Neural crest cell (in vitro differentiated cells): ENCODE results near the gene GPC6. TPM values are rescaled to one million over a fixed set of nuclear protein-coding genes. Genes with fewer than 3 reads are reported as not detected.

Experiments used
- DNase-seq: peaks from one replicate; pipeline ENCODE4 v3.0.0; 2021; ENCODE audit warnings: low read depth, mixed read lengths, low spot score
- H3K27ac Mint-ChIP-seq: one replicate; pipeline ENCODE4 v1.8.0; 2021; ENCODE audit warnings: mild to moderate bottlenecking, mixed read lengths; ENCODE audit not compliant: unreplicated experiment
- H3K27me3 Mint-ChIP-seq: 2 replicates; pipeline ENCODE4 v1.8.0; 2021; ENCODE audit warnings: low read depth, mild to moderate bottlenecking, mixed read lengths
- H3K36me3 Mint-ChIP-seq: 2 replicates; pipeline ENCODE4 v1.8.0; 2021; ENCODE audit warnings: low read depth, mild to moderate bottlenecking, mixed read lengths
- H3K4me1 Mint-ChIP-seq: 2 replicates; pipeline ENCODE4 v1.8.0; 2021; ENCODE audit warnings: mixed read lengths
- H3K4me3 Mint-ChIP-seq: one replicate; pipeline ENCODE4 v1.8.0; 2021; ENCODE audit warnings: mild to moderate bottlenecking, mixed read lengths
- H3K9me3 Mint-ChIP-seq: 2 replicates; pipeline ENCODE4 v1.8.0; 2021; ENCODE audit warnings: mixed read lengths
- CTCF ChIP-seq: fragments of 200-600 bp; sonication (generic); conservative IDR thresholded peaks from 2 replicates; pipeline ENCODE4 v1.5.0; 2021; ENCODE audit warnings: antibody characterized with exemption, mild to moderate bottlenecking
- total RNA-seq: library from RNA; stranded (reverse); gene quantifications from 2 replicates; pipeline ENCODE4 v1.2.1, GENCODE V29; 2021

The GPC6 gene
- total RNA-seq, 1 donor from 2014 or later = 13.4 TPM

- no peaks in the 10 kb centered on the region for H3K36me3 Mint-ChIP-seq
- DNase-seq = no peak
- no peak for TF ChIP-seq CTCF
- peaks cover under 1% of the 10 kb centered on the region for H3K4me1 Mint-ChIP-seq
- H3K4me3 Mint-ChIP-seq = no peak overlapping the region
- H3K27me3 Mint-ChIP-seq = no peaks in the 10 kb centered on the region
- H3K27ac Mint-ChIP-seq = no peak overlapping the region
- no peaks in the 10 kb centered on the region for H3K9me3 Mint-ChIP-seq
Measured at GRCh38 chr13:94119360-94119936, 892.8 kb downstream of the GPC6 start.

GRCh38 chr13:94120878-94121277 is 894.3 kb downstream of the GPC6 start:
- Mint-ChIP-seq H3K4me3 (no peak overlapping the region), H3K27ac (no peak overlapping the region), H3K27me3 (no peaks in the 10 kb centered on the region), H3K4me1 (no peaks in the 10 kb centered on the region), H3K36me3 (no peaks in the 10 kb centered on the region), H3K9me3 (no peaks in the 10 kb centered on the region)
- TF ChIP-seq CTCF = no peak
- no peak for DNase-seq

GRCh38 chr13:94121686-94122085 is 895.1 kb downstream of the GPC6 start:
- H3K27ac Mint-ChIP-seq = no peak overlapping the region
- H3K4me1 Mint-ChIP-seq = no peaks in the 10 kb centered on the region

GRCh38 chr13:94122300-94122915 is 895.8 kb downstream of the GPC6 start:
- DNase-seq = no peak
- TF ChIP-seq CTCF = no peak

More at GRCh38 chr13:94121686-94122085, 895.1 kb downstream of the GPC6 start:
- no peaks in the 10 kb centered on the region for H3K27me3 Mint-ChIP-seq
- no peaks in the 10 kb centered on the region for H3K9me3 Mint-ChIP-seq
- H3K4me3 Mint-ChIP-seq = no peak overlapping the region
- no peak for TF ChIP-seq CTCF
- no peak for DNase-seq
- no peaks in the 10 kb centered on the region for H3K36me3 Mint-ChIP-seq

GRCh38 chr13:94123557-94123956 is 897.0 kb downstream of the GPC6 start:
- TF ChIP-seq CTCF = no peak
- no peak for DNase-seq
- H3K9me3 Mint-ChIP-seq = no peaks in the 10 kb centered on the region

More at GRCh38 chr13:94122300-94122915, 895.8 kb downstream of the GPC6 start:
- no peak overlapping the region for H3K27ac Mint-ChIP-seq
- no peaks in the 10 kb centered on the region for H3K36me3 Mint-ChIP-seq
- no peaks in the 10 kb centered on the region for H3K4me1 Mint-ChIP-seq
- H3K9me3 Mint-ChIP-seq = no peaks in the 10 kb centered on the region
- no peaks in the 10 kb centered on the region for H3K27me3 Mint-ChIP-seq
- no peak overlapping the region for H3K4me3 Mint-ChIP-seq

More at GRCh38 chr13:94123557-94123956, 897.0 kb downstream of the GPC6 start:
- no peaks in the 10 kb centered on the region for H3K36me3 Mint-ChIP-seq
- H3K27ac Mint-ChIP-seq = no peak overlapping the region
- no peaks in the 10 kb centered on the region for H3K4me1 Mint-ChIP-seq
- no peak overlapping the region for H3K4me3 Mint-ChIP-seq
- H3K27me3 Mint-ChIP-seq = no peaks in the 10 kb centered on the region
